ENCODE measurements around the gene PSME2. TPM values are rescaled to one million over a fixed set of nuclear protein-coding genes. Genes with fewer than 3 reads are reported as not detected.
A peak's percentile ranks its signal among the peaks of the same experiment; 100 is the strongest.

The PSME2 gene
- total RNA-seq, 2 experiments from 2014 or later, result 81.7 to 83.2 TPM

- H3K4me1 ChIP-seq (ENCODE audit: insufficient read depth, low read length), result peaks cover 58% of the 10 kb centered on the region
These were observed 7.8 kb downstream of the PSME2 start for GRCh38 chr14:24138396-24139271.

GRCh38 chr14:24137529-24138395 is 8.6 kb downstream of the PSME2 start:
- TF ChIP-seq CTCF (IDR thresholded peaks at IDR 0.05), result no peak
- H3K36me3 ChIP-seq (ENCODE audit: insufficient read depth, low read length), result peaks cover 29% of the 10 kb centered on the region
- peaks cover 64% of the 10 kb centered on the region for H3K4me1 ChIP-seq (ENCODE audit: insufficient read depth, low read length)
- H3K9me3 ChIP-seq (ENCODE audit: control insufficient read depth in 1 of 2, insufficient read depth in 1 of 2, low read length in 2 of 2), result no peaks in the 10 kb centered on the region
- peak overlapping the region; percentile 94 for H3K4me3 Mint-ChIP-seq
- no peak for ATAC-seq (ENCODE audit: poor library complexity)
- peaks cover 54% of the 10 kb centered on the region for H3K36me3 Mint-ChIP-seq (ENCODE audit: low read depth)
- H3K4me3 ChIP-seq (ENCODE audit: low read length), result no peak overlapping the region
- peak overlapping the region; percentile 85 for H3K27ac Mint-ChIP-seq
- H3K27me3 ChIP-seq (ENCODE audit: control insufficient read depth in 1 of 2, insufficient read depth in 2 of 2, low read length in 2 of 2), result no peaks in the 10 kb centered on the region
- no peaks in the 10 kb centered on the region for H3K27me3 Mint-ChIP-seq
- peak overlapping the region in 1 of 2 donors; percentile 48 for H3K27ac ChIP-seq (ENCODE audit: low read depth in 1 of 2, low read length in 2 of 2)
- no peaks in the 10 kb centered on the region for H3K9me3 Mint-ChIP-seq
- ChIA-PET CTCF (interaction anchor here (0.7 to 5.0 kb wide), 6 partner anchors 9 to 159 kb away, joined by 3 to 33 read pairs (median 4); partner anchors contain the start of genes DCAF11, IRF9, NRL and RNF31), POLR2A (interaction anchor here (2.8 to 11.7 kb wide), 4 partner anchors 11 to 29 kb away, joined by 18 to 296 read pairs (median 94); partner anchors contain the start of genes DCAF11, IRF9, NRL and PSME2)
- peaks cover 69% of the 10 kb centered on the region for H3K4me1 Mint-ChIP-seq (ENCODE audit: low read depth)
- intact Hi-C loops (cut with DNase I, micrococcal nuclease), result loop anchor here in 1 of 2 experiments (2.0 kb wide), 2 partner anchors 23 to 57 kb away; partner anchors contain the start of genes IRF9 and TM9SF1
- DNase-seq, result no peak

More at GRCh38 chr14:24138396-24139271, 7.8 kb downstream of the PSME2 start:
- H3K27me3 Mint-ChIP-seq, result no peaks in the 10 kb centered on the region
- no peaks in the 10 kb centered on the region for H3K27me3 ChIP-seq (ENCODE audit: control insufficient read depth in 1 of 2, insufficient read depth in 2 of 2, low read length in 2 of 2)
- DNase-seq, result peak in 1 of 14 experiments; percentile 21
- peaks cover 70% of the 10 kb centered on the region for H3K4me1 Mint-ChIP-seq (ENCODE audit: low read depth)
- intact Hi-C loops (cut with DNase I, micrococcal nuclease), result no loop called here
- H3K27ac ChIP-seq (ENCODE audit: low read depth in 1 of 2, low read length in 2 of 2), result peak overlapping the region in 1 of 2 donors; percentile 15
- H3K36me3 ChIP-seq (ENCODE audit: insufficient read depth, low read length), result peaks cover 38% of the 10 kb centered on the region
- ChIA-PET CTCF (interaction anchor here (0.7 to 5.0 kb wide), 6 partner anchors 8 to 158 kb away, joined by 3 to 33 read pairs (median 4); partner anchors contain the start of genes IRF9 and RNF31), POLR2A (interaction anchor here (3.4 to 11.7 kb wide), 3 partner anchors 10 to 23 kb away, joined by 61 to 296 read pairs (median 127); partner anchors contain the start of genes DCAF11, IRF9, NRL and PSME2)
- peak overlapping the region; percentile 85 for H3K27ac Mint-ChIP-seq
- no peaks in the 10 kb centered on the region for H3K9me3 Mint-ChIP-seq
- TF ChIP-seq CTCF (IDR thresholded peaks at IDR 0.05), result no peak
- peak overlapping the region; percentile 94 for H3K4me3 Mint-ChIP-seq
- no peak overlapping the region for H3K4me3 ChIP-seq (ENCODE audit: low read length)
- H3K9me3 ChIP-seq (ENCODE audit: control insufficient read depth in 1 of 2, insufficient read depth in 1 of 2, low read length in 2 of 2), result no peaks in the 10 kb centered on the region
- no peak for ATAC-seq (ENCODE audit: poor library complexity)
- H3K36me3 Mint-ChIP-seq (ENCODE audit: low read depth), result peaks cover 63% of the 10 kb centered on the region

Data from CD4-positive, alpha-beta T cell (primary cell).